BJ (cell line): Measurements from ENCODE around the gene RHBDF1. TPM values are rescaled to one million over a fixed set of nuclear protein-coding genes. Genes with fewer than 3 reads are reported as not detected.
A peak's percentile ranks its signal among the peaks of the same experiment; 100 is the strongest.

Experiments used
- CTCF ChIA-PET: fragments of 350-600 bp; formaldehyde crosslinking; extraction: SDS; loops from one replicate; lab custom pipeline; 2021; ENCODE audit warnings: antibody characterized with exemption, inconsistent platforms; lab: Yijun Ruan, JAX
- POLR2A ChIA-PET: fragments of 300-600 bp; sonication (Branson Sonifier 250); formaldehyde crosslinking; extraction: SDS; loops from one replicate; lab custom pipeline; 2021; ENCODE audit warnings: antibody characterized with exemption; lab: Charles Lee
- DNase-seq: peaks from one replicate; pipeline ENCODE4 v3.0.0-alpha.2; 2011; ENCODE audit warnings: low read depth
- H3K27me3 ChIP-seq: 2 replicates; pipeline ENCODE4 v1.6.0; 2011; ENCODE audit warnings: low read length; ENCODE audit not compliant: control insufficient read depth, insufficient read depth
- H3K36me3 ChIP-seq: 2 replicates; pipeline ENCODE4 v1.5.1; 2011; ENCODE audit warnings: low read length; ENCODE audit not compliant: control insufficient read depth, insufficient read depth
- H3K4me3 ChIP-seq: 2 replicates; pipeline ENCODE4 v1.5.1; 2011; ENCODE audit warnings: low read depth, mild to moderate bottlenecking, control low read depth, low read length
- polyA plus RNA-seq: library from polyadenylated mRNA; depleted of rRNA; stranded (reverse); fragments of >200 nt; gene quantifications from 2 replicates; pipeline ENCODE4 v1.2.3, GENCODE V29; 2011
- TF ChIP-seq, protein P1 (sequence below): IDR thresholded peaks from 2 replicates; pipeline ENCODE4 v1.5.1; 2011; ENCODE audit warnings: low read depth, mild to moderate bottlenecking, control low read depth, inconsistent platforms, low read length, moderate library complexity; ENCODE audit not compliant: insufficient read depth

Gene RHBDF1
- polyA plus RNA-seq, 1 experiment, result 94.2 TPM

GRCh38 chr16:102060-102855 lies 29.8 kb upstream of the RHBDF1 start:
- POLR2A ChIA-PET, result no interaction called here

GRCh38 chr16:101586-101985 lies 29.2 kb upstream of the RHBDF1 start:
- no peak overlapping the region for H3K4me3 ChIP-seq
- CTCF ChIA-PET, result interaction anchor here (1.0 to 1.7 kb wide), 3 partner anchors 12 to 261 kb away, joined by 4 to 11 read pairs (median 8); no protein-coding TSS in a partner anchor
- TF ChIP-seq, protein P1, sequence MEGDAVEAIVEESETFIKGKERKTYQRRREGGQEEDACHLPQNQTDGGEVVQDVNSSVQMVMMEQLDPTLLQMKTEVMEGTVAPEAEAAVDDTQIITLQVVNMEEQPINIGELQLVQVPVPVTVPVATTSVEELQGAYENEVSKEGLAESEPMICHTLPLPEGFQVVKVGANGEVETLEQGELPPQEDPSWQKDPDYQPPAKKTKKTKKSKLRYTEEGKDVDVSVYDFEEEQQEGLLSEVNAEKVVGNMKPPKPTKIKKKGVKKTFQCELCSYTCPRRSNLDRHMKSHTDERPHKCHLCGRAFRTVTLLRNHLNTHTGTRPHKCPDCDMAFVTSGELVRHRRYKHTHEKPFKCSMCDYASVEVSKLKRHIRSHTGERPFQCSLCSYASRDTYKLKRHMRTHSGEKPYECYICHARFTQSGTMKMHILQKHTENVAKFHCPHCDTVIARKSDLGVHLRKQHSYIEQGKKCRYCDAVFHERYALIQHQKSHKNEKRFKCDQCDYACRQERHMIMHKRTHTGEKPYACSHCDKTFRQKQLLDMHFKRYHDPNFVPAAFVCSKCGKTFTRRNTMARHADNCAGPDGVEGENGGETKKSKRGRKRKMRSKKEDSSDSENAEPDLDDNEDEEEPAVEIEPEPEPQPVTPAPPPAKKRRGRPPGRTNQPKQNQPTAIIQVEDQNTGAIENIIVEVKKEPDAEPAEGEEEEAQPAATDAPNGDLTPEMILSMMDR, result no peak
- POLR2A ChIA-PET, result no interaction called here
- no peaks in the 10 kb centered on the region for H3K27me3 ChIP-seq
- no peak for DNase-seq
- H3K36me3 ChIP-seq, result peaks cover 27% of the 10 kb centered on the region

More at GRCh38 chr16:102060-102855, 29.8 kb upstream of the RHBDF1 start:
- no peak for DNase-seq
- CTCF ChIA-PET, result interaction anchor here (0.7 to 1.7 kb wide), 5 partner anchors 13 to 260 kb away, joined by 3 to 11 read pairs (median 6); no protein-coding TSS in a partner anchor
- TF ChIP-seq, protein P1, result no peak
- no peak overlapping the region for H3K4me3 ChIP-seq
- no peaks in the 10 kb centered on the region for H3K27me3 ChIP-seq
- H3K36me3 ChIP-seq, result peaks cover 28% of the 10 kb centered on the region

GRCh38 chr16:100989-101388 lies 28.6 kb upstream of the RHBDF1 start:
- POLR2A ChIA-PET, result no interaction called here

GRCh38 chr16:97822-98221 lies 25.4 kb upstream of the RHBDF1 start:
- DNase-seq, result no peak
- CTCF ChIA-PET, result interaction anchor here (1.5 to 17.6 kb wide), 8 partner anchors 9 to 264 kb away, joined by 4 to 544 read pairs (median 18); partner anchors contain the start of genes HBQ1, MPG and RHBDF1
- Histone ChIP-seq H3K27me3 (no peaks in the 10 kb centered on the region), H3K4me3 (no peak overlapping the region), H3K36me3 (peaks cover 19% of the 10 kb centered on the region)
- POLR2A ChIA-PET, result interaction anchor here (1.1 kb wide), 1 partner anchor 32 kb away, joined by 7 read pairs; no protein-coding TSS in a partner anchor
- TF ChIP-seq, protein P1, result no peak

More at GRCh38 chr16:100989-101388, 28.6 kb upstream of the RHBDF1 start:
- no peak for DNase-seq
- H3K36me3 ChIP-seq, result peaks cover 28% of the 10 kb centered on the region
- H3K27me3 ChIP-seq, result no peaks in the 10 kb centered on the region
- TF ChIP-seq, protein P1, result no peak
- no peak overlapping the region for H3K4me3 ChIP-seq
- CTCF ChIA-PET, result no interaction called here

DNA sequence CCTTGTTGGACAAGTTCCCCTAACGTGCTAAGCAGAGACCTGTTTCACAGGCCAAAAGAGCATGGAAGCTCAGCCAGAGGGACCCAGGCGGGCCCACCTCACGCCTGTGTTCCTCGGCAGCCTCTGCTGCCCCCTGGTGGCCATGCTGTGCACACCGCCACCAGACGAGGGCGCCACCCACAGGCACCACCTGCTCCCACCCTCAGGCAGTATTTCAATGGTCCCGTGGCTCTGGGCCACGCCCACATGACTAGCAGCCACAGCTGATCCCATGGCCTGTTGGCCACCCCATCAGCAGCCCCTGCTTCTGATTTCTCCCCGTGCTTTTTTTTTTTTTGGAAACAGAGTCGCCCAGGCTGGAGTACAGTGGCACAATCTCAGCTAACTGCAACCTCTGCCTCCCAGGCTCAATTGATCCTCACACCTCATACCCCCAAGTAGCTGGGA lies 24.5 kb upstream of the RHBDF1 start:
- Histone ChIP-seq H3K36me3 (peaks cover 20% of the 10 kb centered on the region), H3K4me3 (no peak overlapping the region), H3K27me3 (no peaks in the 10 kb centered on the region)
- TF ChIP-seq, protein P1, result peak; percentile 99
- ChIA-PET POLR2A (interaction anchor here (0.7 to 1.1 kb wide), 3 partner anchors 31 to 40 kb away, joined by 3 to 7 read pairs (median 4); no protein-coding TSS in a partner anchor), CTCF (interaction anchor here (0.6 to 17.6 kb wide), 18 partner anchors 10 to 267 kb away, joined by 3 to 544 read pairs (median 6); partner anchors contain the start of genes HBQ1, MPG, POLR3K and RHBDF1)
- DNase-seq, result no peak
